Caco-2 (cell line): ENCODE results near the gene CTXN1. TPM values are rescaled to one million over a fixed set of nuclear protein-coding genes. Genes with fewer than 3 reads are reported as not detected.

Experiments
- BruUV-seq: library from RNA; stranded (reverse); fragments of 400-500 nt; replicated peaks from 2 replicates; lab custom pipeline; 2021; lab: Mats Ljungman, UMichigan
- CTCF ChIA-PET: fragments of 300-600 bp; sonication (Branson Sonifier 250); formaldehyde crosslinking; loops from one replicate; lab custom pipeline; 2022; ENCODE audit warnings: antibody characterized with exemption; lab: Charles Lee
- POLR2A ChIA-PET: fragments of 300-600 bp; sonication (Branson Sonifier 250); formaldehyde crosslinking; loops from one replicate; lab custom pipeline; 2022; ENCODE audit warnings: antibody characterized with exemption; lab: Charles Lee
- DNase-seq, 2 experiments: peaks; one replicate each; pipeline versions ENCODE4 v3.0.0 to v3.0.0-alpha.2; 2020 to 2022
- H3K27me3 ChIP-seq: replicated peaks from 2 replicates; pipeline ENCODE4 v1.6.0; 2011; ENCODE audit warnings: low read length; ENCODE audit not compliant: control insufficient read depth, insufficient read depth
- H3K36me3 ChIP-seq: 2 replicates; pipeline ENCODE4 v1.5.1; 2011; ENCODE audit warnings: low read length; ENCODE audit not compliant: control insufficient read depth, insufficient read depth
- H3K4me1 ChIP-seq: fragments of 250-450 bp; sonication (Bioruptor Pico); 2 replicates; pipeline ENCODE4 v1.5.1; 2020; ENCODE audit warnings: mild to moderate bottlenecking
- H3K4me3 ChIP-seq: 2 replicates; pipeline ENCODE4 v1.5.1; 2011; ENCODE audit warnings: low read depth, mild to moderate bottlenecking, control low read depth, low read length
- H3K9me3 ChIP-seq: fragments of 250-450 bp; sonication (Bioruptor Pico); 2 replicates; pipeline ENCODE4 v1.5.1; 2020; ENCODE audit warnings: mild to moderate bottlenecking, moderate library complexity
- H3K27ac Mint-ChIP-seq: one replicate; pipeline ENCODE4 v1.8.0; 2022; ENCODE audit warnings: mixed read lengths; ENCODE audit not compliant: unreplicated experiment
- H3K27me3 Mint-ChIP-seq: one replicate; pipeline ENCODE4 v1.8.0; 2022; ENCODE audit warnings: mixed read lengths; ENCODE audit not compliant: insufficient read depth, unreplicated experiment
- H3K36me3 Mint-ChIP-seq: one replicate; pipeline ENCODE4 v1.8.0; 2022; ENCODE audit warnings: mild to moderate bottlenecking, mixed read lengths; ENCODE audit not compliant: insufficient read depth, unreplicated experiment
- H3K4me1 Mint-ChIP-seq: one replicate; pipeline ENCODE4 v1.8.0; 2022; ENCODE audit warnings: low read depth, mixed read lengths; ENCODE audit not compliant: unreplicated experiment
- H3K4me3 Mint-ChIP-seq: one replicate; pipeline ENCODE4 v1.8.0; 2022; ENCODE audit warnings: mild to moderate bottlenecking, moderate library complexity, mixed read lengths; ENCODE audit not compliant: unreplicated experiment
- H3K9me3 Mint-ChIP-seq: one replicate; pipeline ENCODE4 v1.8.0; 2022; ENCODE audit warnings: mixed read lengths; ENCODE audit not compliant: unreplicated experiment
- CTCF ChIP-seq, 2 experiments: fragments of 200-600 bp in 1 of 2; IDR thresholded peaks; 1 replicate in 1 of 2; 2 replicates in 1 of 2; pipeline versions ENCODE4 v1.5.1 to v1.8.0; 2011 to 2022; ENCODE audit warnings: antibody characterized with exemption in 1 of 2, control low read depth in 1 of 2, inconsistent platforms in 1 of 2, low read depth in 1 of 2, low read length in 1 of 2, mild to moderate bottlenecking in 1 of 2, moderate library complexity in 1 of 2; ENCODE audit not compliant: insufficient read depth in 1 of 2, severe bottlenecking in 1 of 2, unreplicated experiment in 1 of 2
- intact Hi-C: fragments of 100-400 bp; cut with micrococcal nuclease; formaldehyde crosslinking; loops from one replicate; pipeline ENCODE4 v1.10.0; 2022; ENCODE audit not compliant: unreplicated experiment
- total RNA-seq: library from RNA; stranded (reverse); gene quantifications from 2 replicates; pipeline ENCODE4 v1.2.3, GENCODE V29; 2022

Gene CTXN1
- total RNA-seq, 1 experiment from 2014 or later = 7.4 TPM

GRCh38 chr19:7900401-7900870 lies 25.5 kb downstream of the CTXN1 start:
- no peaks in the 10 kb centered on the region for H3K9me3 Mint-ChIP-seq
- Histone ChIP-seq H3K36me3 (peaks cover 2% of the 10 kb centered on the region; the same call in 1 of the 2 replicates), H3K27me3 (no peaks in the 10 kb centered on the region), H3K4me3 (no peak overlapping the region), H3K9me3 (no peaks in the 10 kb centered on the region), H3K4me1 (peaks cover 12% of the 10 kb centered on the region; the same call in 1 of the 2 replicates)
- peaks cover 6% of the 10 kb centered on the region for H3K4me1 Mint-ChIP-seq
- intact Hi-C loops = no loop called here
- DNase-seq = no peak
- no peak for TF ChIP-seq CTCF (IDR thresholded peaks at IDR 0.05; ENCODE audit: insufficient read depth in 1 of 2, low read depth in 1 of 2, low read length in 1 of 2, severe bottlenecking in 1 of 2, unreplicated experiment in 1 of 2)
- ChIA-PET CTCF (no interaction called here), POLR2A (interaction anchor here (0.6 kb wide), 1 partner anchor 20 kb away, joined by 4 read pairs; the partner anchor contains the start of gene SNAPC2)
- no peak overlapping the region for H3K4me3 Mint-ChIP-seq
- no peak overlapping the region for H3K27ac Mint-ChIP-seq
- no peaks in the 10 kb centered on the region for H3K27me3 Mint-ChIP-seq
- H3K36me3 Mint-ChIP-seq = peaks cover 26% of the 10 kb centered on the region
- BruUV-seq = no TSS peak

GRCh38 chr19:7899751-7900378 lies 26.1 kb downstream of the CTXN1 start:
- intact Hi-C loops = no loop called here
- no peaks in the 10 kb centered on the region for H3K27me3 ChIP-seq
- no peak for TF ChIP-seq CTCF (IDR thresholded peaks at IDR 0.05; ENCODE audit: insufficient read depth in 1 of 2, low read depth in 1 of 2, low read length in 1 of 2, severe bottlenecking in 1 of 2, unreplicated experiment in 1 of 2)
- ChIA-PET POLR2A (interaction anchor here (0.6 kb wide), 1 partner anchor 20 kb away, joined by 4 read pairs; the partner anchor contains the start of gene SNAPC2), CTCF (no interaction called here)
- no peak overlapping the region for H3K4me3 Mint-ChIP-seq
- H3K36me3 ChIP-seq = peaks cover 2% of the 10 kb centered on the region; the same call in 1 of the 2 replicates
- peaks cover 3% of the 10 kb centered on the region for H3K4me1 Mint-ChIP-seq
- DNase-seq = no peak
- no peak overlapping the region for H3K27ac Mint-ChIP-seq
- peaks cover 29% of the 10 kb centered on the region for H3K36me3 Mint-ChIP-seq
- no peaks in the 10 kb centered on the region for H3K9me3 Mint-ChIP-seq
- no peaks in the 10 kb centered on the region for H3K9me3 ChIP-seq
- H3K4me3 ChIP-seq = no peak overlapping the region
- H3K4me1 ChIP-seq = peaks cover 9% of the 10 kb centered on the region; the same call in 1 of the 2 replicates
- BruUV-seq = no TSS peak
- H3K27me3 Mint-ChIP-seq = no peaks in the 10 kb centered on the region

GRCh38 chr19:7898967-7899366 lies 27.0 kb downstream of the CTXN1 start:
- TF ChIP-seq CTCF (IDR thresholded peaks at IDR 0.05; ENCODE audit: insufficient read depth in 1 of 2, low read depth in 1 of 2, low read length in 1 of 2, severe bottlenecking in 1 of 2, unreplicated experiment in 1 of 2) = no peak
- intact Hi-C loops = no loop called here
- H3K4me3 Mint-ChIP-seq = no peak overlapping the region
- Histone ChIP-seq H3K4me1 (0 out of 2 replicates have a peak, but pooled peaks cover 4% of the 10 kb centered on the region), H3K36me3 (no peaks in the 10 kb centered on the region), H3K4me3 (no peak overlapping the region), H3K9me3 (no peaks in the 10 kb centered on the region), H3K27me3 (no peaks in the 10 kb centered on the region)
- H3K4me1 Mint-ChIP-seq = no peaks in the 10 kb centered on the region
- ChIA-PET CTCF (interaction anchor here (0.7 kb wide), 1 partner anchor 30 kb away, joined by 3 read pairs; no protein-coding TSS in a partner anchor), POLR2A (no interaction called here)
- no peak overlapping the region for H3K27ac Mint-ChIP-seq
- no peaks in the 10 kb centered on the region for H3K9me3 Mint-ChIP-seq
- BruUV-seq = no TSS peak
- H3K36me3 Mint-ChIP-seq = peaks cover 22% of the 10 kb centered on the region
- no peak for DNase-seq
- H3K27me3 Mint-ChIP-seq = no peaks in the 10 kb centered on the region
